ENCODE data around the gene LGI2. TPM values are rescaled to one million over a fixed set of nuclear protein-coding genes. Genes with fewer than 3 reads are reported as not detected.
A peak's percentile ranks its signal among the peaks of the same experiment; 100 is the strongest.

Gene LGI2
- total RNA-seq, 1 experiment from 2014 or later = not detected

GRCh38 chr4:24995346-24995919, 35.3 kb downstream of the LGI2 start:
- Mint-ChIP-seq H3K9me3 (ENCODE audit: unreplicated experiment) (no peaks in the 10 kb centered on the region), H3K27me3 (ENCODE audit: insufficient read depth, unreplicated experiment) (no peaks in the 10 kb centered on the region), H3K4me1 (ENCODE audit: insufficient read depth, unreplicated experiment) (no peaks in the 10 kb centered on the region), H3K36me3 (ENCODE audit: insufficient read depth, unreplicated experiment) (no peaks in the 10 kb centered on the region), H3K27ac (ENCODE audit: low read depth, unreplicated experiment) (no peak overlapping the region), H3K4me3 (ENCODE audit: unreplicated experiment) (no peak overlapping the region)
- BruUV-seq (replicated peaks) = no TSS peak
- peak; percentile 15 for DNase-seq (ENCODE audit: unreplicated experiment)
- intact Hi-C loops (cut with micrococcal nuclease) = no loop called here
- CTCF ChIA-PET = interaction anchor here (7.6 kb wide), 1 partner anchor 15 kb away, joined by 49 read pairs; no protein-coding TSS in a partner anchor
- POLR2A ChIA-PET = no interaction called here
- TF ChIP-seq, protein P1, sequence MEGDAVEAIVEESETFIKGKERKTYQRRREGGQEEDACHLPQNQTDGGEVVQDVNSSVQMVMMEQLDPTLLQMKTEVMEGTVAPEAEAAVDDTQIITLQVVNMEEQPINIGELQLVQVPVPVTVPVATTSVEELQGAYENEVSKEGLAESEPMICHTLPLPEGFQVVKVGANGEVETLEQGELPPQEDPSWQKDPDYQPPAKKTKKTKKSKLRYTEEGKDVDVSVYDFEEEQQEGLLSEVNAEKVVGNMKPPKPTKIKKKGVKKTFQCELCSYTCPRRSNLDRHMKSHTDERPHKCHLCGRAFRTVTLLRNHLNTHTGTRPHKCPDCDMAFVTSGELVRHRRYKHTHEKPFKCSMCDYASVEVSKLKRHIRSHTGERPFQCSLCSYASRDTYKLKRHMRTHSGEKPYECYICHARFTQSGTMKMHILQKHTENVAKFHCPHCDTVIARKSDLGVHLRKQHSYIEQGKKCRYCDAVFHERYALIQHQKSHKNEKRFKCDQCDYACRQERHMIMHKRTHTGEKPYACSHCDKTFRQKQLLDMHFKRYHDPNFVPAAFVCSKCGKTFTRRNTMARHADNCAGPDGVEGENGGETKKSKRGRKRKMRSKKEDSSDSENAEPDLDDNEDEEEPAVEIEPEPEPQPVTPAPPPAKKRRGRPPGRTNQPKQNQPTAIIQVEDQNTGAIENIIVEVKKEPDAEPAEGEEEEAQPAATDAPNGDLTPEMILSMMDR (IDR thresholded peaks at IDR 0.05; ENCODE audit: unreplicated experiment) = no peak

GRCh38 chr4:24993551-24994080, 37.1 kb downstream of the LGI2 start:
- CTCF ChIA-PET = interaction anchor here (0.6 to 7.6 kb wide), 5 partner anchors 13 to 418 kb away, joined by 4 to 49 read pairs (median 5); no protein-coding TSS in a partner anchor
- intact Hi-C loops (cut with micrococcal nuclease) = no loop called here
- no peak overlapping the region for H3K4me3 Mint-ChIP-seq (ENCODE audit: unreplicated experiment)

DNA sequence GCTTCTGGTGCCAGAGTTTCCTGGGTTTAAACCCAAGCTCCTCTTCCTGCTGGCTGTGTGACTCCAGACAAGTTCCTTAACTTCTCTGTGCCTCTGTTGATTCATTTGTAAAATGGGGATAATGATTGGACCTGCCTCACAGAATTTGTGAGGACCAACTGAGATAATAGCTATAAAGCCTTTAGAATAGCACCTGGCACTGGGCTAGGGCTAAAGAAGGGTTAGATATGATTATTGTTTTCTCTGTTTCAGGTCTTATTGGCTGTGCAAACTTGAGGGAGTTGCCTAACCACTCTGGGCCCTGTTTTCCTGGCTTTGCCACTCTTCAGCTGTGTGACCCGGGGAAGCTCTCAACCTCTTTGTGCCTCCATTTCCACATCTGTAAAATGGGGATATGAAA, 37.8 kb downstream of the LGI2 start:
- Mint-ChIP-seq H3K27ac (ENCODE audit: low read depth, unreplicated experiment) (no peak overlapping the region), H3K27me3 (ENCODE audit: insufficient read depth, unreplicated experiment) (no peaks in the 10 kb centered on the region), H3K4me3 (ENCODE audit: unreplicated experiment) (no peak overlapping the region), H3K9me3 (ENCODE audit: unreplicated experiment) (no peaks in the 10 kb centered on the region), H3K4me1 (ENCODE audit: insufficient read depth, unreplicated experiment) (no peaks in the 10 kb centered on the region), H3K36me3 (ENCODE audit: insufficient read depth, unreplicated experiment) (no peaks in the 10 kb centered on the region)
- intact Hi-C loops (cut with micrococcal nuclease) = no loop called here
- no peak for DNase-seq (ENCODE audit: unreplicated experiment)
- BruUV-seq (replicated peaks) = no TSS peak
- TF ChIP-seq, protein P1 (IDR thresholded peaks at IDR 0.05; ENCODE audit: unreplicated experiment) = no peak
- ChIA-PET POLR2A (no interaction called here), CTCF (interaction anchor here (0.6 to 7.6 kb wide), 6 partner anchors 9 to 418 kb away, joined by 3 to 49 read pairs (median 4); no protein-coding TSS in a partner anchor)

More at GRCh38 chr4:24993551-24994080, 37.1 kb downstream of the LGI2 start:
- no peaks in the 10 kb centered on the region for H3K4me1 Mint-ChIP-seq (ENCODE audit: insufficient read depth, unreplicated experiment)
- no peak for DNase-seq (ENCODE audit: unreplicated experiment)
- H3K27ac Mint-ChIP-seq (ENCODE audit: low read depth, unreplicated experiment) = no peak overlapping the region
- no peaks in the 10 kb centered on the region for H3K36me3 Mint-ChIP-seq (ENCODE audit: insufficient read depth, unreplicated experiment)
- TF ChIP-seq, protein P1 (IDR thresholded peaks at IDR 0.05; ENCODE audit: unreplicated experiment) = no peak
- BruUV-seq (replicated peaks) = no TSS peak
- H3K27me3 Mint-ChIP-seq (ENCODE audit: insufficient read depth, unreplicated experiment) = no peaks in the 10 kb centered on the region
- H3K9me3 Mint-ChIP-seq (ENCODE audit: unreplicated experiment) = no peaks in the 10 kb centered on the region
- POLR2A ChIA-PET = interaction anchor here (0.6 kb wide), 1 partner anchor 1831 kb away, joined by 3 read pairs; no protein-coding TSS in a partner anchor

DNA sequence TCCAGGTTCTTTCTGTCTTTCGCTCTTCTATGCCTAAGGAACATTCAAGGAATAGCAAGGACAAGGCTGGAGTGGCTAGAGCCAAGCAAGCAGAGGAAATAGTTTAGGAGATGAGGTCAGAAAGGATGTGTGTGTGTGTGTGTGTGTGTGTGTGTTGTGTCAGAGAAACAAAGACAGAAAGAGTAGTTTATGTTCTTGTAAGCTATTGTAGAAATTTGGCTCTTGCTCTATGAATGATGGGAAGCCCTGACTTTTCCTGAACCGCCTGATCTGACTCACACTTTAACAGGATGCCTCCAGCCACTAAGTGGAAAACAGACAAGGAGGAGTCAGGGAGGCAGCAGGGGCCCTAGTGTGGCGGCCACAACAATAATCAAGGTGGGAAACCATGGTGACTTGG, 39.7 kb downstream of the LGI2 start:
- Mint-ChIP-seq H3K27ac (ENCODE audit: low read depth, unreplicated experiment) (no peak overlapping the region), H3K9me3 (ENCODE audit: unreplicated experiment) (no peaks in the 10 kb centered on the region), H3K27me3 (ENCODE audit: insufficient read depth, unreplicated experiment) (no peaks in the 10 kb centered on the region), H3K36me3 (ENCODE audit: insufficient read depth, unreplicated experiment) (no peaks in the 10 kb centered on the region), H3K4me1 (ENCODE audit: insufficient read depth, unreplicated experiment) (no peaks in the 10 kb centered on the region), H3K4me3 (ENCODE audit: unreplicated experiment) (no peak overlapping the region)
- peak; percentile 20 for DNase-seq (ENCODE audit: unreplicated experiment)
- POLR2A ChIA-PET = no interaction called here
- CTCF ChIA-PET = interaction anchor here (0.6 to 7.6 kb wide), 2 partner anchors 10 to 265 kb away, joined by 3 to 49 read pairs; no protein-coding TSS in a partner anchor
- BruUV-seq (replicated peaks) = no TSS peak
- TF ChIP-seq, protein P1 (IDR thresholded peaks at IDR 0.05; ENCODE audit: unreplicated experiment) = no peak
- intact Hi-C loops (cut with micrococcal nuclease) = no loop called here
